Measurements from ENCODE around the gene FAF1.

FAF1 gene

GRCh38 chr1:50705041-50705440 is 255.0 kb downstream of the FAF1 start:
- no peak for DNase-seq (ENCODE audit: low read depth in 4 of 4, low spot score in 1 of 4)

GRCh38 chr1:50704126-50704525 is 255.9 kb downstream of the FAF1 start:
- no peak for DNase-seq (ENCODE audit: low read depth in 4 of 4, low spot score in 1 of 4)

DNA sequence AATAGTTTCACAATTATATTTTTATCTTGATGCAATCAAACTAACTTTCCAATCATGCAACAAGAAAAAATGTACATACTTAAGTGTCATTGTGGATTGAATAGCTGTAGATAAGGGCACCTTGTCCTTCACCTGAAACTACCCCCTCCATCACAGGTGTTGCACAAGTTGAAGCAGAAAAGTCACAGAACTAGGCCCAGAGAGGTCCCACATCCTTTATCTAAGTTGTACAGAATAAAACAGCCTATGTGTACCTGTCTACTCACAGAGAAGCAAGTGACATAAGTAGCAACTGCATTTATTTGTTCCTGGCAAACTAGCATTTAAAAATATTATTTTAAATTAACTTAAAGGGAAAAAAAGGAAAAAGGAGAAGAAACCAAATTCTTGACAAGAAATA is 256.8 kb downstream of the FAF1 start:
- no peak for DNase-seq (ENCODE audit: low read depth in 4 of 4, low spot score in 1 of 4)

DNA sequence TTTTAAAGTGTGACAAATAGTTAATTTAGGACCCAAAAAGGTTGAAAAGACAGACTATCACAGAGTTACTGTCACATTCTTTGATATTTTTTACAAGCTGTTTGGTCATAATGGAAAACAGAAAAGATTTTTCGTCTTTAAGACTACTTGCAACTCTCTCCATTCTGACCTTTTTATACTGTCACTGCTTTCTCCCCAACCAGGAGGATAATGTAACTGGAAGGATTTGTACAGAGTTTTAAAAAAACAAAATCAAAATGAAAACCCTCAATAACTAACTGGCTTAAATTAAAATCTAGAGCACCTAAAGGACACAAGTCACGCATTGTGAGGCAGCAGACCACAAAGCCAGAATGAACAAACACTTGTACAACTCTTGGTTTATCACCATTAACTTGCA is 257.7 kb downstream of the FAF1 start:
- DNase-seq (ENCODE audit: low read depth in 4 of 4, low spot score in 1 of 4): no peak

GRCh38 chr1:50701706-50702317 is 258.3 kb downstream of the FAF1 start:
- no peak for DNase-seq (ENCODE audit: low read depth in 4 of 4, low spot score in 1 of 4)

- DNase-seq (ENCODE audit: low read depth in 4 of 4, low spot score in 1 of 4): no peak
Measured at GRCh38 chr1:50700621-50701020, 259.4 kb downstream of the FAF1 start.

DNA sequence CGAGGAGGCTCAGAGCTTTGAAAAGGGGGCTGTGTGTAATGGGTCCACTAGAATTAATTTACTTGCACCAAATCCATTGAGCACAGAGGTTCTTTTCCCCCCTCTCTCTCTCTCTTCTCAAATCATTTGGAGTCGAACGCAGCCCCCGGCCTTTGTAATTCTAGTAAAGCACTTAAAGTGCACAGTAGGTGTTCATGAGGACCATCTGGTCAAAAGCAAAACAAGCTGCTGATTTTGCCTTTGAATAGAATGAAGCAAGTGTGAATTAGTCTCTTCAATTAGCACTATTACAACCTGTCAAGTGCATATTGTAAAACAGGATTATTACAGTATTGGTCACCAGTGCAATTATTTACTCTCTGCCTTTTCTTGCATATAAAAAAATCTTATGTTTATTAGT is 259.9 kb downstream of the FAF1 start:
- no peak for DNase-seq (ENCODE audit: low read depth in 4 of 4, low spot score in 1 of 4)

DNA sequence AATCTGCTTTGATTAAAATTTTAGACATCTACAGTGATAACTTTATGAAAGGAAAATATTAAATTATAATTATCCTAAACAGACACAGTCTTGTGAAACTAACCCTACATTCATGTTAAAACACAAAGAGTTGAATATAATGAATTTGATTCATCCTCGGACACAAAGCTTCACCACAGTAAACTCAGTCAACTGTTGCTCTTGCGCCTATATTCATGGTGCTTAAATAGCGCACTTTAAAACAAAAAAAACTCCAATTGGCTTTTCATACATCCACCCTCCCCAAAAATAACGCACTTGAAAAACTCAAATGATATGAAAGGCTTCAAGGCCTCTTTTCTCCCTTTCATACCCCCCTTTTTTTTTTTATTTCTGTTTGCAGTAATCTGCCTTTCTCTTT is 260.3 kb downstream of the FAF1 start:
- no peak for DNase-seq (ENCODE audit: low read depth in 4 of 4, low spot score in 1 of 4)

DNA sequence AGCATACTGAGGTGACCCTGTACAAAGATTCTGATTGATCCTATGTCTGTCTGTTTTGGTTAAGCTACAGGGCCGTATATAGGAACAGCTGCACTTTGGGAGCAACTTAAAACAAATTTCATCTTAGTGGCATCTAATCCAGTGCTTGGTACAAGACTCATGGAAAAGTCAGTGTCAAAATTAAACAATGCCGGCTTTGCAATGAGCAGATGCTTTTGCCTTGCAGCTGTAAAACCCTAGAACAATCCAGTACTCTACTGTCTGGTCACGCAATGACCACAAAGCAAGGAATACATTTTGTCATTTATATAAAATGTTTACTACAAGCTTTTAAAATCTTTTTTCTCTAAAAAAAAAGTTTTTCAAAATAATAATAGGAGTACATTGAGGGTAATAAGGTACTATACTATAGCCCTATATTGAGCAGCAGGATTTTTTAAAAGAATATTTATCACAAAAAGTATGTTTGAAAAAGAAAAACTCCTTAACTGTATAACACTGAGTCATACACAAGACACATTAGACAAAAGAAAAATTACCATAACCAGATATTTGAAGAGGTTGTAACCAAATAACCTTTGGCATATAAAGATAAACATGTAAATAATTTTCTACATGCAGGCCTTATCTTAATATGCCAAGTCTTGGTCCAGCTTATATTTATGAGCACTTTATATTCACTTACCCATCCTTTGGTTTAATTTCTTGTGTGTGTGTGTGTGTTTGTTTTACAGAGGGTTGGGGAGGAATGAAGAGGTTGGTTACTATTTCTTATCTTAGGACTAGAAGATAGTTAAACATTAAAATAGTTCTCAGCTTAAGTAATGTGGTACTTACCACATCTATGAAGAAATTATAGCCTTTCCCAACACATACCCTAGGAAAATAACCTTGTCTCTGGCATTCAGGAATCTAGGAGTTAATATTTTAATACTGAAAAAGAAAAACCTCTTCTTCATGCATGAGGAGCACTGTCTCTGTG is 262.3 kb downstream of the FAF1 start:
- DNase-seq (ENCODE audit: low read depth in 4 of 4, low spot score in 1 of 4): no peak

DNA sequence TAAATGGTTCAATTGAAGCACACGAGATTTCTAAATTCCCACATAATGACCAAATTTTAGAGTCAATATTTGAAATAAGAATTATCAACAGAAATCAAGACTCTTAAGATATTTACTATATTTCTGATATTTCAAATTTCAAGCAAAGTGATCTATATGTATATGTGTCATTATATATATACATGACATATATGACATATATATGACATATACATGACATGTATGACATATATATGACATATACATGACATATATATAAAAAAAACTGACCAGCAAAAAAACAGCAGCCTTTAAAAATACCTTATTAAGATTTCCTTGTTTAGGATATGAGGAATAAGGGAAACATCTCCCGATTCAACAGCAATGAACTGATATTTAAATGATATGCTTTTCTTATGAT is 266.2 kb downstream of the FAF1 start:
- no peak for DNase-seq (ENCODE audit: low read depth in 4 of 4, low spot score in 1 of 4)

DNA sequence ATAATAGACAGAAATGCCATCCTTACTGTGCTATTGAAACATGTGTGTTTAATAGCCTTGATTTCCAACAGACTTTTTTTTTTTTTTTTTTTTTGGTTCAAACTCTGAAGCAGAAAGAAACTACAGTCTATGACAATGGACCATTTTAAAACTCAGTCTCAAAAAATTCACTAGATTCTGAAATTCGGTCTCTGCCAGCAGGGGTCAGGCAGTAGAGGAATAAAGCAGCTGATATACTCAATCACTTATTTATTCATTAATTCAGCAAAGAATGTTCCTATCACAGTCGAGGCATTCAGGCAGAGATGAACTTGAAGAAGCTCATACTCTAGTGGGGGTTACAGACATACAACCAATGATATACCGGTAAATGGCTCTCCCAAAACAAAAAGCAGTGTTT is 275.9 kb downstream of the FAF1 start:
- no peak for DNase-seq (ENCODE audit: low read depth in 4 of 4, low spot score in 1 of 4)

DNA sequence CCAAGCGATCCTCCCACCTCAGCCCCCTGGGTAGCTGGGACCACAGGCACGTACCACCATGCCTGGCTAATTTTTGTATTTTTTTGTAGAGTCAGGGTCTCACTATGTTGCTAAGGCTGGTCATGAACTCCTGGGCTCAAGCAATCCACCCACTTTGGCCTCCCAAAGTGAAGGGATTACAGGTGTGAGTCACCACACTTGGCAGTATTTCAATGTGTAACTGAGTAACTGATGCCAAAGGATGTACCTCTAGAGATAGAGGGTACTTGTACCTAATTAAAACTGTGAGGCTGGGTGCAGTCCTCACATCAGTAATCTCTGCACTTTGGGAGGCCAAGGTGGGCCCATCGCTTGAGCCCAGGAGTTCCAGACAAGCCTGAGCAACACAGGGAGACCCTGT is 278.1 kb downstream of the FAF1 start:
- DNase-seq (ENCODE audit: low read depth in 4 of 4, low spot score in 1 of 4): no peak

DNA sequence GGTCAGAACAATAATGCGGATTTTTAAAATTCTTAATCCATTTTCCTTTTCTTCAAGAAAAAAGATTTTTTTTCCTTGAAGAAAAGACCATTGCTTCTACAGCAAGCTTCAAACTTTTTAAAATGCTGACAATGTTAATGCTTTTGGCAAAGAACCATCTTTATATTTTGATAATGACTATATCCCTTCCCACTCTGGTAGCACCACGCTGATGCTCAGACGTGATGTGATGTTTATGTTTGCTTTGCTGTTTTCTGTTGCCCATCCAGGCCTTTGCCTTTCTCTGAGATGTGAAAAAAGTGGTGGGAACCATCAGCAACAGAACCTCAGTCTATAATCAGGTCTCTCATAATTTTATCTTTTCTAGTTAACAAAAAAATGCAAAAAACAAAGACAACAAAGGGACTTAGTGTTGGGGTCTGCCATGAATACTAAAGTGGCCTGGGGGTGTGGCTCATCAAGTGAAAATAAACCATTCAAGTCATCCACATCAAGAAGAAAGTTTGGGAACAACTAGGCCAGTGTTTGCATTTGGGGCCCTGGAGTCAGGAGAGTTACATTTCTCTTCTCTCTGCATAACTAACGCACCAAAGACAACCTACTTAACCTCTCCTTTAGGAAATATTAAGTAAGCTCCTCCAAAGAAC is 292.2 kb downstream of the FAF1 start:
- DNase-seq (ENCODE audit: low read depth in 4 of 4, low spot score in 1 of 4): no peak

- DNase-seq (ENCODE audit: low read depth in 4 of 4, low spot score in 1 of 4): no peak
Measured at GRCh38 chr1:50667272-50667671, 292.8 kb downstream of the FAF1 start.

DNA sequence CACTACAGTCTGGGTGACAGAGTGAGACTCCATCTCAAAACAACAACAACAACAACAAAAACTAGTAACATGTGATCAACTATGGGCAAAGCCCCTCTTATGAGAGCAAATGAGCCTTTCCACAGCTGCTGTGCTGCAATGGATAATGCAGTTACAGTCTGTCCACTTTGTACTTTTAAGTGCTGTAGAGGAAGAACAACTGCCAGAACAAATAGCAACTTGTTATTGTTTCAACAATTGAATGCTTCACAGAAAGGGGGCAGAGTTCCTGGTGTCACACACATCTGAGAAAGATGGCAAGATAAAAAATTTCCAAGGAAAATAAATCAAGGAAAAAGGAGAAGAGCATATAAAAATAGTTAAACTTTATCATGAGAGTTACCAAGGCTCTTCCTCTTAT is 293.2 kb downstream of the FAF1 start:
- DNase-seq (ENCODE audit: low read depth in 4 of 4, low spot score in 1 of 4): no peak

- DNase-seq (ENCODE audit: low read depth in 4 of 4, low spot score in 1 of 4): no peak
Measured at GRCh38 chr1:50665413-50665812, 294.7 kb downstream of the FAF1 start.

GRCh38 chr1:50661626-50662025 is 298.4 kb downstream of the FAF1 start:
- no peak for DNase-seq (ENCODE audit: low read depth in 4 of 4, low spot score in 1 of 4)

- DNase-seq (ENCODE audit: low read depth in 4 of 4, low spot score in 1 of 4): no peak
Measured at GRCh38 chr1:50659107-50659662, 300.9 kb downstream of the FAF1 start.

GRCh38 chr1:50658459-50659076 is 301.5 kb downstream of the FAF1 start:
- DNase-seq (ENCODE audit: low read depth in 4 of 4, low spot score in 1 of 4): no peak

GRCh38 chr1:50656931-50657330 is 303.1 kb downstream of the FAF1 start:
- DNase-seq (ENCODE audit: low read depth in 4 of 4, low spot score in 1 of 4): no peak

Data from stimulated activated CD4-positive, alpha-beta T cell treated with anti-CD3 and anti-CD28 coated beads, Interleukin-1b, Interleukin-23, amount 100 ng/mL, for 24 hours (primary cell).